HepG2 (cell line): ENCODE measurements around the gene ARHGAP23. TPM values are rescaled to one million over a fixed set of nuclear protein-coding genes. Genes with fewer than 3 reads are reported as not detected.

Experiments used
- HDAC6 ChIP-seq: fragments of 200-600 bp; sonication (generic); IDR thresholded peaks from 2 replicates; pipeline ENCODE4 v1.7.0; 2017; ENCODE audit warnings: mild to moderate bottlenecking, antibody characterized with exemption, low read length, low read depth
- KLF15 ChIP-seq: sonication (generic); formaldehyde crosslinking; IDR thresholded peaks from 2 replicates; pipeline ENCODE4 v1.8.1; 2023; ENCODE audit warnings: borderline replicate concordance, mild to moderate bottlenecking, inconsistent platforms, missing genetic modification reagents, mixed read lengths
- RFXAP ChIP-seq: sonication (generic); formaldehyde crosslinking; IDR thresholded peaks from 2 replicates; pipeline ENCODE4 v1.4.0; 2020; ENCODE audit warnings: missing genetic modification reagents, borderline replicate concordance
- SAFB2 ChIP-seq: sonication (generic); formaldehyde crosslinking; IDR thresholded peaks from 2 replicates; pipeline ENCODE4 v1.5.1; 2020; ENCODE audit warnings: missing genetic modification reagents, low read depth, mild to moderate bottlenecking, borderline replicate concordance
- XRCC5 ChIP-seq: fragments of 200-400 bp; formaldehyde crosslinking; optimal IDR thresholded peaks from 2 replicates; pipeline ENCODE3; 2017; ENCODE audit warnings: mild to moderate bottlenecking, low read length
- ZNF296 ChIP-seq: sonication (generic); formaldehyde crosslinking; conservative IDR thresholded peaks from 2 replicates; pipeline ENCODE4 v1.5.0; 2020; ENCODE audit warnings: mild to moderate bottlenecking, missing genetic modification reagents
- ZNF678 ChIP-seq: sonication (generic); formaldehyde crosslinking; IDR thresholded peaks from 2 replicates; pipeline ENCODE4 v1.4.0; 2020; ENCODE audit warnings: mild to moderate bottlenecking, missing genetic modification reagents
- ZNF713 ChIP-seq: sonication (generic); formaldehyde crosslinking; IDR thresholded peaks from 2 replicates; pipeline ENCODE4 v1.4.0; 2020; ENCODE audit warnings: mild to moderate bottlenecking, missing genetic modification reagents
- ZSCAN30 ChIP-seq: sonication (generic); formaldehyde crosslinking; IDR thresholded peaks from 2 replicates; pipeline ENCODE4 v1.5.0; 2020; ENCODE audit warnings: mild to moderate bottlenecking, missing genetic modification reagents
- polyA plus RNA-seq, 8 experiments: library from polyadenylated mRNA; depleted of rRNA in 3 of 8; stranded (reverse) in 7 of 8; unstranded in 1 of 8; fragments of >200 nt; fragmentation: Illumina TruSeq in 4 of 8; extraction: Trizol in 4 of 8; gene quantifications; 2 replicates each; pipeline versions ENCODE4 v1.2.1 to v1.2.3, GENCODE V29; 2011 to 2016; ENCODE audit warnings: low read depth in 4 of 8, missing spikeins in 1 of 8, mixed read lengths in 1 of 8; ENCODE audit not compliant: insufficient read depth in 1 of 8
- total RNA-seq, 5 experiments: library from RNA; depleted of rRNA; stranded (reverse); fragments of >200 nt; fragmentation: Illumina TruSeq; extraction: Trizol; gene quantifications; 2 replicates each; pipeline ENCODE4 v1.2.3, GENCODE V29; 2016; ENCODE audit warnings: low read depth in 1 of 5
- TF ChIP-seq, protein P1 (sequence below): sonication (generic); formaldehyde crosslinking; IDR thresholded peaks from 2 replicates; pipeline ENCODE4 v1.4.0; 2020; ENCODE audit warnings: missing genetic modification reagents
- TF ChIP-seq, protein P2 (sequence below): sonication (generic); formaldehyde crosslinking; conservative IDR thresholded peaks from 2 replicates; pipeline ENCODE4 v1.4.0; 2020; ENCODE audit warnings: missing genetic modification reagents
- TF ChIP-seq, protein P3 (sequence below): sonication (generic); formaldehyde crosslinking; IDR thresholded peaks from 2 replicates; pipeline ENCODE4 v1.8.0; 2022; ENCODE audit warnings: low read depth, missing genetic modification reagents
- TF ChIP-seq, protein P4 (sequence below): sonication (generic); formaldehyde crosslinking; IDR thresholded peaks from 2 replicates; pipeline ENCODE4 v1.4.0; 2020; ENCODE audit warnings: mild to moderate bottlenecking, low read depth, missing genetic modification reagents
- TF ChIP-seq, protein P5 (sequence below): sonication (generic); formaldehyde crosslinking; IDR thresholded peaks from 2 replicates; pipeline ENCODE4 v1.5.0; 2020; ENCODE audit warnings: missing genetic modification reagents
- TF ChIP-seq, protein P6 (sequence below): sonication (generic); formaldehyde crosslinking; IDR thresholded peaks from 2 replicates; pipeline ENCODE4 v1.8.0; 2023; ENCODE audit warnings: mild to moderate bottlenecking, missing genetic modification reagents

The ARHGAP23 gene
- total and polyA plus RNA-seq, 2 of the 13 experiments (the other 11 are each of a cell fraction or from before 2014, with no cell fraction given), result 0.03 TPM; not detected in 1

DNA sequence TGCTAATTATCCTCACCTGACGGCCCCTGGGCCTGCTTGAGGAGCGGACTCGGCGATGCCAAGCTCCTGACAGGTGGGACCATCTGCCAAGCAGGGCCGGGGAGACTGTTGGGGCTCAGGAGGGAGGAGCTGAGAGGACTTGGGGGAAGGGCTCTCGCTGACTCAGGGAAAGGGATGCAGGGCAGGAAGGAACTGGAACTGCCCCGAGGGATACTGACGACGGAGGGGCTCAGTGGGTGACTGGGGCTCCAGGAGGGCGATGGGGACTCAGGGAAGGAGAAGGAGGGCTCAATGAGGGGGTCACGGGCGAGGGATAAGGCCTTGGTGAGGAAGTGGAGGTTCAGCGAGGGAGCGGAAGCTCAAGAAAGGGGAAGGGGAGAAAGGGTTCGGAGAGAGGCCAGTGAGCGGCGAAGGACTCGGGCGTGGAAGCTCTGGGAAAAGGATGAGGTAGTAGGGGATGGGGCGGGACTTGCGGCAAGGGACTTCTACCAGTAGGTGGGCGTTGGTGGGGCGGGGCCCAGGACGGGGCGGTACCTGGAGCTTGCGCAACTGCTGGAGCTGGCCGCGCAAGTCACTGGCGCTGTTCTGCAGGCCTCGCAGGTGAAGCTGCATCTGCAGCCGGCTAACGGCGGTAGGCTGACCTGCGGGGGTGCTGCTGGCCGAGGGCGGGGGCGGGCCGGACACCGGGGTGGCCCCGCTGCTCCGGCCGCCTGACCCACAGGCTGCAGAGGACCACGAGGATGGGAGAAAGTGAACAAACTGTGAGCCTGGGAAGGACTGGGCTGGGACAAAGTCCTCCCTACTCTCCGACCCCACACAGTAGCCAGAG, 131.0 kb downstream of the ARHGAP23 start (continued):
- TF ChIP-seq, protein P1, sequence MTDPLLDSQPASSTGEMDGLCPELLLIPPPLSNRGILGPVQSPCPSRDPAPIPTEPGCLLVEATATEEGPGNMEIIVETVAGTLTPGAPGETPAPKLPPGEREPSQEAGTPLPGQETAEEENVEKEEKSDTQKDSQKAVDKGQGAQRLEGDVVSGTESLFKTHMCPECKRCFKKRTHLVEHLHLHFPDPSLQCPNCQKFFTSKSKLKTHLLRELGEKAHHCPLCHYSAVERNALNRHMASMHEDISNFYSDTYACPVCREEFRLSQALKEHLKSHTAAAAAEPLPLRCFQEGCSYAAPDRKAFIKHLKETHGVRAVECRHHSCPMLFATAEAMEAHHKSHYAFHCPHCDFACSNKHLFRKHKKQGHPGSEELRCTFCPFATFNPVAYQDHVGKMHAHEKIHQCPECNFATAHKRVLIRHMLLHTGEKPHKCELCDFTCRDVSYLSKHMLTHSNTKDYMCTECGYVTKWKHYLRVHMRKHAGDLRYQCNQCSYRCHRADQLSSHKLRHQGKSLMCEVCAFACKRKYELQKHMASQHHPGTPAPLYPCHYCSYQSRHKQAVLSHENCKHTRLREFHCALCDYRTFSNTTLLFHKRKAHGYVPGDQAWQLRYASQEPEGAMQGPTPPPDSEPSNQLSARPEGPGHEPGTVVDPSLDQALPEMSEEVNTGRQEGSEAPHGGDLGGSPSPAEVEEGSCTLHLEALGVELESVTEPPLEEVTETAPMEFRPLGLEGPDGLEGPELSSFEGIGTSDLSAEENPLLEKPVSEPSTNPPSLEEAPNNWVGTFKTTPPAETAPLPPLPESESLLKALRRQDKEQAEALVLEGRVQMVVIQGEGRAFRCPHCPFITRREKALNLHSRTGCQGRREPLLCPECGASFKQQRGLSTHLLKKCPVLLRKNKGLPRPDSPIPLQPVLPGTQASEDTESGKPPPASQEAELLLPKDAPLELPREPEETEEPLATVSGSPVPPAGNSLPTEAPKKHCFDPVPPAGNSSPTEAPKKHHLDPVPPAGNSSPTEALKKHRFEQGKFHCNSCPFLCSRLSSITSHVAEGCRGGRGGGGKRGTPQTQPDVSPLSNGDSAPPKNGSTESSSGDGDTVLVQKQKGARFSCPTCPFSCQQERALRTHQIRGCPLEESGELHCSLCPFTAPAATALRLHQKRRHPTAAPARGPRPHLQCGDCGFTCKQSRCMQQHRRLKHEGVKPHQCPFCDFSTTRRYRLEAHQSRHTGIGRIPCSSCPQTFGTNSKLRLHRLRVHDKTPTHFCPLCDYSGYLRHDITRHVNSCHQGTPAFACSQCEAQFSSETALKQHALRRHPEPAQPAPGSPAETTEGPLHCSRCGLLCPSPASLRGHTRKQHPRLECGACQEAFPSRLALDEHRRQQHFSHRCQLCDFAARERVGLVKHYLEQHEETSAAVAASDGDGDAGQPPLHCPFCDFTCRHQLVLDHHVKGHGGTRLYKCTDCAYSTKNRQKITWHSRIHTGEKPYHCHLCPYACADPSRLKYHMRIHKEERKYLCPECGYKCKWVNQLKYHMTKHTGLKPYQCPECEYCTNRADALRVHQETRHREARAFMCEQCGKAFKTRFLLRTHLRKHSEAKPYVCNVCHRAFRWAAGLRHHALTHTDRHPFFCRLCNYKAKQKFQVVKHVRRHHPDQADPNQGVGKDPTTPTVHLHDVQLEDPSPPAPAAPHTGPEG, result 0 out of 2 replicates have a peak, but pooled peaks have one; percentile 21
- TF ChIP-seq RFXAP (CRISPR knock-in tag) (0 out of 2 replicates have a peak, but pooled peaks have one; percentile 55), HDAC6 (no peak), KLF15 (CRISPR knock-in tag) (0 out of 2 replicates have a peak, but pooled peaks have one; percentile 58), XRCC5 (peak; percentile 66), ZNF296 (CRISPR knock-in tag) (no peak), ZNF713 (no peak), SAFB2 (CRISPR knock-in tag) (0 out of 2 replicates have a peak, but pooled peaks have one; percentile 86), ZSCAN30 (CRISPR knock-in tag) (no peak), ZNF678 (no peak)
- TF ChIP-seq, protein P2, sequence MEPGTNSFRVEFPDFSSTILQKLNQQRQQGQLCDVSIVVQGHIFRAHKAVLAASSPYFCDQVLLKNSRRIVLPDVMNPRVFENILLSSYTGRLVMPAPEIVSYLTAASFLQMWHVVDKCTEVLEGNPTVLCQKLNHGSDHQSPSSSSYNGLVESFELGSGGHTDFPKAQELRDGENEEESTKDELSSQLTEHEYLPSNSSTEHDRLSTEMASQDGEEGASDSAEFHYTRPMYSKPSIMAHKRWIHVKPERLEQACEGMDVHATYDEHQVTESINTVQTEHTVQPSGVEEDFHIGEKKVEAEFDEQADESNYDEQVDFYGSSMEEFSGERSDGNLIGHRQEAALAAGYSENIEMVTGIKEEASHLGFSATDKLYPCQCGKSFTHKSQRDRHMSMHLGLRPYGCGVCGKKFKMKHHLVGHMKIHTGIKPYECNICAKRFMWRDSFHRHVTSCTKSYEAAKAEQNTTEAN (CRISPR knock-in tag), result no peak; the same call in 1 of the 2 replicates
- TF ChIP-seq, protein P3, sequence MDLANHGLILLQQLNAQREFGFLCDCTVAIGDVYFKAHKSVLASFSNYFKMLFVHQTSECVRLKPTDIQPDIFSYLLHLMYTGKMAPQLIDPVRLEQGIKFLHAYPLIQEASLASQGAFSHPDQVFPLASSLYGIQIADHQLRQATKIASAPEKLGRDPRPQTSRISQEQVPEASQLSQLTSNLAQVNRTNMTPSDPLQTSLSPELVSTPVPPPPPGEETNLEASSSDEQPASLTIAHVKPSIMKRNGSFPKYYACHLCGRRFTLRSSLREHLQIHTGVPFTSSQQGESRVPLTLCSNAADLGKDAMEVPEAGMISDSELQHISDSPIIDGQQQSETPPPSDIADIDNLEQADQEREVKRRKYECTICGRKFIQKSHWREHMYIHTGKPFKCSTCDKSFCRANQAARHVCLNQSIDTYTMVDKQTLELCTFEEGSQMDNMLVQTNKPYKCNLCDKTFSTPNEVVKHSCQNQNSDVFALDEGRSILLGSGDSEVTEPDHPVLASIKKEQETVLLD (CRISPR knock-in tag), result no peak
- TF ChIP-seq, protein P4, sequence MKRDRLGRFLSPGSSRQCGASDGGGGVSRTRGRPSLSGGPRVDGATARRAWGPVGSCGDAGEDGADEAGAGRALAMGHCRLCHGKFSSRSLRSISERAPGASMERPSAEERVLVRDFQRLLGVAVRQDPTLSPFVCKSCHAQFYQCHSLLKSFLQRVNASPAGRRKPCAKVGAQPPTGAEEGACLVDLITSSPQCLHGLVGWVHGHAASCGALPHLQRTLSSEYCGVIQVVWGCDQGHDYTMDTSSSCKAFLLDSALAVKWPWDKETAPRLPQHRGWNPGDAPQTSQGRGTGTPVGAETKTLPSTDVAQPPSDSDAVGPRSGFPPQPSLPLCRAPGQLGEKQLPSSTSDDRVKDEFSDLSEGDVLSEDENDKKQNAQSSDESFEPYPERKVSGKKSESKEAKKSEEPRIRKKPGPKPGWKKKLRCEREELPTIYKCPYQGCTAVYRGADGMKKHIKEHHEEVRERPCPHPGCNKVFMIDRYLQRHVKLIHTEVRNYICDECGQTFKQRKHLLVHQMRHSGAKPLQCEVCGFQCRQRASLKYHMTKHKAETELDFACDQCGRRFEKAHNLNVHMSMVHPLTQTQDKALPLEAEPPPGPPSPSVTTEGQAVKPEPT (CRISPR knock-in tag), result no peak
- TF ChIP-seq, protein P5, sequence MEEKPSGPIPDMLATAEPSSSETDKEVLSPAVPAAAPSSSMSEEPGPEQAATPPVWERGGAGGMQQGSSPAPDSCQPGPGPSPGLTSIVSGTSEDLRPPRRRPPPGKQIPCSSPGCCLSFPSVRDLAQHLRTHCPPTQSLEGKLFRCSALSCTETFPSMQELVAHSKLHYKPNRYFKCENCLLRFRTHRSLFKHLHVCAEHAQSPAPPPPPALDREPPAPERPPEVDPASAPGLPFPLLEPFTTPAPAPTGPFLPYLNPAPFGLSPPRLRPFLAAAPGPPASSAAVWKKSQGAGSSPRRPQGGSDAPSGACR (CRISPR knock-in tag), result 0 out of 2 replicates have a peak, but pooled peaks have one; percentile 41
- TF ChIP-seq, protein P6, sequence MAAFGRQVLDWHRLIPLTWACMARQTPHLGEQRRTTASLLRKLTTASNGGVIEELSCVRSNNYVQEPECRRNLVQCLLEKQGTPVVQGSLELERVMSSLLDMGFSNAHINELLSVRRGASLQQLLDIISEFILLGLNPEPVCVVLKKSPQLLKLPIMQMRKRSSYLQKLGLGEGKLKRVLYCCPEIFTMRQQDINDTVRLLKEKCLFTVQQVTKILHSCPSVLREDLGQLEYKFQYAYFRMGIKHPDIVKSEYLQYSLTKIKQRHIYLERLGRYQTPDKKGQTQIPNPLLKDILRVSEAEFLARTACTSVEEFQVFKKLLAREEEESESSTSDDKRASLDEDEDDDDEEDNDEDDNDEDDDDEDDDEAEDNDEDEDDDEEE (CRISPR knock-in tag), result no peak
